Ovary (tissue), 3 donors: Measurements from ENCODE around the gene CDKAL1.

Experiments
- CTCF ChIP-seq, 3 donors: fragments of 450-650 bp in 2 of 3; fragments of 200-600 bp in 1 of 3; IDR thresholded peaks; one replicate each; pipeline versions ENCODE4 v1.5.1 to v1.8.0; 2016 to 2022; ENCODE audit warnings: antibody characterized with exemption in 3 of 3, mild to moderate bottlenecking in 1 of 3
- EP300 ChIP-seq: sonication (generic); formaldehyde crosslinking; IDR thresholded peaks from one replicate; pipeline ENCODE4 v1.6.1; 2017; ENCODE audit warnings: antibody characterized with exemption
- POLR2A ChIP-seq: fragments of 450-650 bp; IDR thresholded peaks from one replicate; pipeline ENCODE4 v1.6.1; 2017; ENCODE audit warnings: antibody characterized with exemption, mild to moderate bottlenecking, moderate library complexity
- donor health status: DM: no; HTN: no; CAD: no.

GRCh38 chr6:21208796-21209186, 674.5 kb downstream of the CDKAL1 start:
- no peak for TF ChIP-seq CTCF (IDR thresholded peaks at IDR 0.05)
- TF ChIP-seq POLR2A = no peak
- no peak for TF ChIP-seq EP300
